Stimulated activated CD4-positive, alpha-beta T cell treated with anti-CD3 and anti-CD28 coated beads, TNF-alpha, amount 100 ng/mL, for 1 hour (primary cell): ENCODE results near the gene KCNIP4.

Source experiments
- DNase-seq, 3 donors: peaks; one replicate each; pipeline ENCODE4 v3.0.0-alpha.2; 2020; ENCODE audit warnings: low read depth in 3 of 3, low spot score in 1 of 3

The KCNIP4 gene

GRCh38 chr4:20995610-20996009 is 953.0 kb downstream of the KCNIP4 start:
- DNase-seq: no peak

- no peak for DNase-seq
These were observed 953.6 kb downstream of the KCNIP4 start for GRCh38 chr4:20995015-20995414.

- DNase-seq: no peak
These were observed 956.6 kb downstream of the KCNIP4 start for GRCh38 chr4:20992002-20992401.

GRCh38 chr4:20987191-20987590 is 961.4 kb downstream of the KCNIP4 start:
- no peak for DNase-seq

DNA sequence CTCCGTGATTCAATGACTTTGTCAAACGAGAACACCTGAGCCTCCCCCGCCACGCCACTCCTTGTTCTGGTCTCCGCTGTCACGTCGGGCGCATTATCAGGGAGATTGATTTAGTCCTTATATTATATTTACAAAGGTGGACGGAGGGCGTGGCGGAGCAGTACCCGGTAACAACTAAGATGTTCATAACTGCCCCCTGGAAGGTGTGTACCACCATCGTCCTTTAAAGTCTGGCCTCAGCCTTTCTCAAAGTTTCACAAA is 964.1 kb downstream of the KCNIP4 start:
- no peak for DNase-seq

DNA sequence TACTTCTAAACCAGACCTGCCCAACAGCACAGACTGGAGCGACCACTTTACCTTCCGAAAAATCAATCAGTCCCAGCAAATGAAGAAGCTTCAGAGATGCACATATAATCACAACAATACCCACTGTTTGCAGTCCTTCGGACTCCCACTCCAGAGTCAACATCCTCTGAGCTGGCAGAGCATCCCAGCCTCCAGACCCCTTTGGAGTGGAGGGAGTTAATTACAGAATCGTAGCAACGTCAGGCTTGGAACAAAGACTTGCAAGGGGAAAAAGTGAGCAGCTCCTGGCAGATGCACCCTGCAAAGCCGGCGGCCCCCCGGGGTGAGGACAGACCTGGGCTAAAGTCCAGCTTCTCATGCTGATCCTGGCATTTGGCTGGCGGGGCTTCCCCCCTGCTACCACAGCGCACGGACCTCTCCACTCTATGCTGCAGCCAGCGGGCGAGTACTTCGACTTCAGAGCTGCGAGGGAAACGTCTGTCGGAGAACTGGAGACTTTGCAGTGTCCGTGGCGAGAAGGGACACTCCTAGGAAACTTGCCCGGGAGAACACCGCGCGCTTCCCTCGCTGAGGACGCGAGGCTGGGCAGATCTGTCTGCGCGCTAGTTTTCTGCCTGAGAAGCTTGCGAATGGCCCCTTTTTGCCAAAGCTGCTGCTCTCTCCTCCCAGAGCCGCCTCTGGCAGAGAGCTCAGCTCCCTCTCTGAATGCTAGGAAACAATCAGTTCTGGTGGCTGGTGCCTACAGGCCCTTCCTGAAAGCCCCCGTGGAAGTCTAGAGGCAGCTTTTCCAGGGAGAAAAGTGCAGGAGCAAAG is 964.6 kb downstream of the KCNIP4 start:
- no peak for DNase-seq

DNA sequence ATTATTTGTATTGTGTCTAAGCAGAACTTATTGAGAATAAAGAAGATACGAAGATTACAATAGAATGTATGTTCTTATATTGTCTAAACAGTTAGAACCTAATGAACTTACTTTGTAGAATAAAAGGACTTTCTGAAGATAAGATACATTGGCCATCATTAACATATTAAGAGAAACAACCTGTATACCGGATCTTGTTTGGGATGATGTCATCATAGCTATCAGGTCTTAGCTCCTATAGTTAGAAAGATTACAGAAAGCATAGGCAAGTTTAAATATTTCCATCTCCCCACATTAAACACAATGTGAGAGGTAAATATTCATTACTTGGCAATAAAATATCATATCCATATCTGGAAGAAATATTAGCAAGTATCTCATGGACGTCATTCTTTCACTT is 966.0 kb downstream of the KCNIP4 start:
- no peak for DNase-seq

DNA sequence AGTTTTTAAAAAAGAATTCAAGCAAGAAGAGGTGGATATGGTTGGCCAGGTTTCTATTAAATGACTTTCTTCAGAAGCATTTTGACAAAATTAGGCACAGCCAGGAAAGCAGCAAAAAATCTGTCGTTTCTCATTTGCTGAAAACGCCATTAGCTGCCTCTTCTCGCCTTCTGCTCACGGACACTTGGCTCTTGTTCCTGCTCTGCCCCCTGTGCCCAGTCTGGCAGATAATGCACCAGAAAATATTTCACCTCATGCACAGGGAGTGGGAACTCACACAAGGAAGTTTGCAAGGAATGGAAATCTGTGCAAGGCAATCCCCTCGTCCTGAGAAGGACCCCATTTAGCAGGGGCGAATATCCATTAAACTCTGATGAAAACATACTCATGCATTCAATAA is 988.3 kb downstream of the KCNIP4 start:
- no peak for DNase-seq

GRCh38 chr4:20954541-20954940 is 994.0 kb downstream of the KCNIP4 start:
- DNase-seq: no peak

- no peak for DNase-seq
These were observed 1003.6 kb downstream of the KCNIP4 start for GRCh38 chr4:20944961-20945360.

GRCh38 chr4:20944451-20944850 is 1004.1 kb downstream of the KCNIP4 start:
- DNase-seq: no peak

DNA sequence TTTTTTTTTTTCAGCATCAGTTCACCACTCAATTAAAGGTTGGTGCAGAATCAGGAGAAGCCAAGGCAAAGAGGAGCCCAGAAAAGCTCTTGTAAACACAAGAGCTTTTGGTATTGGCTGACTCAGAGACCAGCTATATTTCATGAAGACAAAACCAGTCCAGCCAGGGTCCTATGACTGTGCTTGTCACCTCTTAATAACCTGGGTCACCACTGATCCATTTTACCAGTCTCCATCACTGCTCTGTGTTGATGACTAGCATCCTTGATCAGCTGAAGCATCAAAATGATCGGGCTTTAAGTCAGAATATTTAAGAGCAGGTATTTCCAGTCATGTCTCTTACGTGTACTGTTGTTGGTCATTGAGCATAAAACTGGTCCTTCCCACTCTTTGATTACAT is 1010.4 kb downstream of the KCNIP4 start:
- DNase-seq: no peak

- DNase-seq: no peak
These were observed 1022.0 kb downstream of the KCNIP4 start for GRCh38 chr4:20926529-20926928.

- DNase-seq: no peak
These were observed 1023.4 kb downstream of the KCNIP4 start for GRCh38 chr4:20925176-20925575.

DNA sequence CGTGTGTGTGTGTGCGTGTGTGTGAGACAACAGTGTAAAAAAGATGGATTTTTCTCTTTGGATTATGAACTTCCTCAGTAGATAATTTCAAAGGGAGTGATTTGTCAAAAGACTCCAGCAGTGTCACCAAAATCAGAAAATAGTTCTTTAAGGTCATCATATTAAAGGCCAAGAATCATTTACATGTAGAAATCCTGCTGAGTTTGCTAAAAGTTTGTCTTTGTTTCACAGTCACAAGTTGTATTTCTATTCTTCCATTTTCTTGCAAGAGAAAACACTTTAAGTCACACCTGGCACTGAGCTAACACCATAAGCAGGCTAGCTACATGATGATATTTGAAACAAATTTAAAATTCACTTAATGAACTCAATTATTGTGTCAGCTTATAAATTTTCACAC is 1025.6 kb downstream of the KCNIP4 start:
- DNase-seq: no peak

- no peak for DNase-seq
These were observed 1032.5 kb downstream of the KCNIP4 start for GRCh38 chr4:20916106-20916505.

- DNase-seq: no peak
These were observed 1043.6 kb downstream of the KCNIP4 start for GRCh38 chr4:20904966-20905365.

GRCh38 chr4:20901851-20902250 is 1046.7 kb downstream of the KCNIP4 start:
- no peak for DNase-seq

GRCh38 chr4:20899591-20899990 is 1049.0 kb downstream of the KCNIP4 start:
- no peak for DNase-seq

DNA sequence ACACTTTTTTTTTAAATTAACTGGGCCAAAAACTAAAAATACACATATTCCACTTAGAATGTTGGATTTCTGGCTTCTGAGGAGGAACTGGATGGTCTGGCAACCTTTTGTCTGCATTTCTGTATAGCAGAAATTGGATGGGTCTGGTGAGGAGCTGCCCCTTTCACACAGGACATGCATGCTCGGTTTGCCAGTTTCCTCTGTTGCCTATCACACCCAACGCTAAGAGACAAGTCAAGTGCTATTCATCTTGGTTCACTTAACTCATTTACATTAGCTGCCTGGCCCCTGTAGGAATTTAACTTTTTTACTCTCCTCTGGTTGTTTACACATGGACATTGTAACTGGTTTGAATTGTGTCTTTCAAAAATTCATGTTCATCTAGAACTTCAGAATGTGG is 1052.6 kb downstream of the KCNIP4 start:
- DNase-seq: no peak

GRCh38 chr4:20895208-20895607 is 1053.4 kb downstream of the KCNIP4 start:
- no peak for DNase-seq

DNA sequence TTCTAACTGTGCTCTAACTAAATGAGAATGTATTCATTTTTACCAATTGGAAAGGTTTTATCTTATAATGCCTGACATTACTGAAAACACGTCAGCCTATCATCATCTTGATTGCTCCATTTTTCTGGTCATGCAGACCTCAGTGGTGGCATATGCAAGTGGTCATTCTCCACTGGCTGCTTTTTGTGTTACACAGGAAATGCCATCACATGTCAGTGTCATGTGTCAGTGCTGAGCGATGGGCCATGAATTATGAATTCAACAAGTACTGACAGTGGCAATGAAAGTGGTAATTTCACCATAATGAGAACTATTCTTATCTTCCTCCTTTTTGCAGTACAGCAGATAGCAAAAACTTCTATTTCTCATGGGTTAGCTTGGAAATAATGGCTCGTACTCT is 1057.8 kb downstream of the KCNIP4 start:
- no peak for DNase-seq

DNA sequence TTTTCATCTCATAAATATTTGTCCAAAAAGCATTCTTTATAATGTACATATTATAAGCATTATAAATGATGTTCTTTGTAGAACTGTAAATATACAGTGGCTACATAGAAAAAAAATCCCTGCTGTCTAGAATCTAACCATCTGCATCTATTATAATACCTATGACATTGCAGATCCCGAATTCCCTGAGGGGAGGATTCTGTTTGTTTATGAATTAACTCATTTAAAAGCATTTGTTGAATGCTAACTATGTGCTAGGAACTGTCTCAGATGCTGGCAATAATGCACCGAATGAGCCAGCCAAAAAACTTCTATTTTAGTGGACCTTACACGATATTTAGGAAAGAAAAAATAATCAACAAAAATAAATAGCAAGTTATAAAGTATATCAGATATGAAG is 1058.7 kb downstream of the KCNIP4 start:
- no peak for DNase-seq

DNA sequence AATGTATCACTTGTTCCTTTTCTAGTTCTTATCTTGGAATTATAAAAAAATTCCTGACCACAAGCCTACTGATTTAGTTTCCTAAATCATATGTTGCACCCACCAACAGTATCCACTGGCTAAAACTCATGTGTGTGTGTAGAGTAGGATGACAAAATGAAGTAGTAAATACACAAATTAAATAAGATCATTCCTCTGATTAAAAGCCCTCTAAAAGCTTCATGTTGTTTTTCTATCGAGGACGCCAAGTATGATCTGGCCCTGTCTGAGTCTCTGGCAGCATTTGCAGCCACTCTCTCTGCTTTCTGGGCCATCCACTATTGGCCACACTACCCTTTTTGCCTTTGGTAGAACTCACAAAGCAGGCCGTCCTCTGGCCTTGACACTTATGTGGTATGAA is 1064.9 kb downstream of the KCNIP4 start:
- DNase-seq: no peak
